GM12878 (cell line): Measurements from ENCODE around the gene CAV1. TPM values are rescaled to one million over a fixed set of nuclear protein-coding genes. Genes with fewer than 3 reads are reported as not detected.

Source experiments
- ATAC-seq: fragments of 200-7000 bp; cut with Tn5 transposase; 3 replicates; pipeline ENCODE4 v1.9.1; 2020; ENCODE audit warnings: mild to moderate bottlenecking, moderate library complexity
- BruUV-seq: library from RNA; stranded (reverse); fragments of 400-500 nt; replicated peaks from 2 replicates; lab custom pipeline; 2021; lab: Mats Ljungman, UMichigan
- CTCF ChIA-PET: fragments of 300-600 bp; sonication (Branson Sonifier 250); formaldehyde crosslinking; extraction: SDS; loops from one replicate; lab custom pipeline; 2021; ENCODE audit warnings: inconsistent platforms; lab: Yijun Ruan, JAX
- POLR2A ChIA-PET: fragments of 350-600 bp; formaldehyde crosslinking; extraction: SDS; loops from one replicate; lab custom pipeline; 2021; ENCODE audit warnings: inconsistent platforms; lab: Charles Lee
- RAD21 ChIA-PET: fragments of 300-600 bp; sonication (Branson Sonifier 250); formaldehyde crosslinking; loops from one replicate; lab custom pipeline; 2023; ENCODE audit warnings: antibody characterized with exemption; ENCODE audit not compliant: unreplicated experiment; lab: Charles Lee
- SMC1A ChIA-PET: fragments of 300-600 bp; sonication (Branson Sonifier 250); formaldehyde crosslinking; loops from one replicate; lab custom pipeline; 2023; ENCODE audit not compliant: unreplicated experiment, uncharacterized antibody; lab: Charles Lee
- DNase-seq: peaks from one replicate; pipeline ENCODE4 v3.0.0-alpha.2; 2011; ENCODE audit warnings: low read depth, low spot score
- FAIRE-seq: peaks from 3 replicates; lab custom pipeline; 2011; peaks lifted over from hg19 to GRCh38; lab: Jason Lieb, UNC
- H2AFZ ChIP-seq: 2 replicates; pipeline ENCODE4 v1.6.0; 2011; ENCODE audit warnings: low read depth, low read length, control low read depth; ENCODE audit not compliant: control insufficient read depth
- H3K27ac ChIP-seq: 2 replicates; pipeline ENCODE4 v1.5.1; 2011; ENCODE audit warnings: control low read depth; ENCODE audit not compliant: control insufficient read depth, insufficient read depth
- H3K27me3 ChIP-seq, 2 experiments: replicated peaks in 1 of 2; 2 replicates each; pipeline versions ENCODE4 v1.6.0 to v1.6.1; 2011; ENCODE audit warnings: low read length in 1 of 2; ENCODE audit not compliant: control insufficient read depth in 2 of 2, insufficient read depth in 2 of 2
- H3K36me3 ChIP-seq, 2 experiments: 2 replicates each; pipeline ENCODE4 v1.5.1; 2011; ENCODE audit warnings: low read length in 1 of 2; ENCODE audit not compliant: control insufficient read depth in 2 of 2, insufficient read depth in 2 of 2
- H3K4me1 ChIP-seq: 2 replicates; pipeline ENCODE4 v1.6.1; 2011; ENCODE audit warnings: mild to moderate bottlenecking, low read length, moderate library complexity, mixed read lengths; ENCODE audit not compliant: control insufficient read depth, insufficient read depth
- H3K4me2 ChIP-seq: 2 replicates; pipeline ENCODE4 v1.6.0; 2011; ENCODE audit warnings: control low read depth; ENCODE audit not compliant: control insufficient read depth, insufficient read depth
- H3K4me3 ChIP-seq: fragments of 200-600 bp; sonication (generic); 2 replicates; pipeline ENCODE4 v1.5.1; 2016
- H3K79me2 ChIP-seq: 2 replicates; pipeline ENCODE4 v1.6.0; 2011; ENCODE audit warnings: low read length; ENCODE audit not compliant: control insufficient read depth, insufficient read depth
- H3K9ac ChIP-seq: 2 replicates; pipeline ENCODE4 v1.8.0; 2011; ENCODE audit warnings: low read length, control low read depth, mixed read lengths; ENCODE audit not compliant: control insufficient read depth, insufficient read depth
- H3K9me3 ChIP-seq: replicated peaks from 3 replicates; pipeline ENCODE4 v1.5.1; 2011; ENCODE audit warnings: mild to moderate bottlenecking, low read length; ENCODE audit not compliant: control insufficient read depth, insufficient read depth
- H4K20me1 ChIP-seq: 2 replicates; pipeline ENCODE4 v1.6.0; 2011; ENCODE audit not compliant: control insufficient read depth, insufficient read depth
- ATF2 ChIP-seq: IDR thresholded peaks from 2 replicates; pipeline ENCODE4 v1.6.1; 2012; ENCODE audit warnings: low read length, inconsistent platforms
- CBFB ChIP-seq: IDR thresholded peaks from 2 replicates; pipeline ENCODE4 v1.6.1; 2016; ENCODE audit warnings: antibody characterized with exemption, low read depth
- IRF5 ChIP-seq: fragments of 450-650 bp; IDR thresholded peaks from 2 replicates; pipeline ENCODE4 v1.6.1; 2017; ENCODE audit warnings: borderline replicate concordance
- PKNOX1 ChIP-seq: fragments of 450-650 bp; IDR thresholded peaks from 2 replicates; pipeline ENCODE4 v1.6.1; 2016; ENCODE audit warnings: mild to moderate bottlenecking
- POU2F2 ChIP-seq: IDR thresholded peaks from 3 replicates; pipeline ENCODE4 v1.6.1; 2011; ENCODE audit warnings: low read depth, mild to moderate bottlenecking, low read length, borderline replicate concordance
- RELB ChIP-seq: fragments of 450-650 bp; IDR thresholded peaks from 2 replicates; pipeline ENCODE4 v1.6.1; 2017; ENCODE audit warnings: low read depth, mild to moderate bottlenecking, moderate library complexity
- SKIL ChIP-seq: fragments of 450-650 bp; IDR thresholded peaks from 2 replicates; pipeline ENCODE4 v1.6.1; 2017; ENCODE audit warnings: mild to moderate bottlenecking, low read depth, inconsistent platforms; ENCODE audit not compliant: poor library complexity, severe bottlenecking
- SMAD1 ChIP-seq: fragments of 450-650 bp; IDR thresholded peaks from 2 replicates; pipeline ENCODE4 v1.6.1; 2018; ENCODE audit warnings: mild to moderate bottlenecking, low read depth; ENCODE audit not compliant: partially characterized antibody
- USF1 ChIP-seq: IDR thresholded peaks from 2 replicates; pipeline ENCODE4 v1.6.1; 2011; ENCODE audit warnings: borderline replicate concordance, low read depth, mild to moderate bottlenecking, moderate library complexity, mixed read lengths, low read length; ENCODE audit not compliant: insufficient read depth; ENCODE audit errors: extremely low read length
- ZSCAN29 ChIP-seq: fragments of 450-650 bp; IDR thresholded peaks from 2 replicates; pipeline ENCODE4 v1.6.1; 2017; ENCODE audit warnings: mild to moderate bottlenecking, moderate library complexity
- WGBS: methylation state at CpG from one replicate; pipeline ENCODE4 v1.1.6; 2016; ENCODE audit warnings: low lambda C conversion rate; ENCODE audit not compliant: insufficient replicate concordance, insufficient coverage; ENCODE audit errors: missing lambda C conversion rate; 5-methylcytosine and 5-hydroxymethylcytosine counted together
- in situ Hi-C: fragments of 300-500 bp; cut with MboI; formaldehyde crosslinking; loops from 9 replicates; pipeline ENCODE4 v1.14.3; 2018; ENCODE audit warnings: mixed read lengths
- intact Hi-C: fragments of 100-400 bp; cut with micrococcal nuclease; formaldehyde crosslinking; loops from one replicate; pipeline ENCODE4 v1.14.2; 2022; ENCODE audit not compliant: unreplicated experiment
- polyA plus RNA-seq, 11 experiments: library from polyadenylated mRNA; depleted of rRNA in 4 of 11; unstranded in 6 of 11; stranded (reverse) in 5 of 11; fragments of >200 nt; fragmentation: Nextera tagmentation in 4 of 11; fragmentation: Illumina TruSeq in 1 of 11; extraction: Ambion mirVana in 4 of 11; extraction: Trizol in 1 of 11; gene quantifications; 1 replicate in 1 of 11; 2 replicates in 10 of 11; pipeline versions ENCODE4 v1.2.1 to v1.2.3, GENCODE V29; 2011 to 2016; ENCODE audit warnings: inconsistent platforms in 2 of 11, missing spikeins in 2 of 11, low read depth in 1 of 11
- total RNA-seq, 4 experiments: library from RNA; depleted of rRNA in 3 of 4; stranded (reverse); fragments of >200 nt in 3 of 4; fragmentation: Illumina TruSeq in 1 of 4; extraction: Trizol in 1 of 4; gene quantifications; 2 replicates each; pipeline versions ENCODE4 v1.2.1 to v1.2.3, GENCODE V29; 2013 to 2021
- TF ChIP-seq, protein P1 (sequence below), 3 experiments: IDR thresholded peaks in 2 of 3; conservative IDR thresholded peaks in 1 of 3; 2 replicates each; pipeline ENCODE4 v1.5.1; 2011; ENCODE audit warnings: low read depth in 3 of 3, low read length in 3 of 3, mild to moderate bottlenecking in 3 of 3, control low read depth in 2 of 3, moderate library complexity in 2 of 3, inconsistent platforms in 1 of 3, mixed read lengths in 1 of 3; ENCODE audit not compliant: control insufficient read depth in 2 of 3, insufficient read depth in 1 of 3; ENCODE audit errors: extremely low read depth in 1 of 3

The CAV1 gene
- total and polyA plus RNA-seq, 10 of the 15 experiments (the other 5 are each of a cell fraction or from before 2014, with no cell fraction given) = 0.45 to 26.5 (median 2.0) TPM

DNA sequence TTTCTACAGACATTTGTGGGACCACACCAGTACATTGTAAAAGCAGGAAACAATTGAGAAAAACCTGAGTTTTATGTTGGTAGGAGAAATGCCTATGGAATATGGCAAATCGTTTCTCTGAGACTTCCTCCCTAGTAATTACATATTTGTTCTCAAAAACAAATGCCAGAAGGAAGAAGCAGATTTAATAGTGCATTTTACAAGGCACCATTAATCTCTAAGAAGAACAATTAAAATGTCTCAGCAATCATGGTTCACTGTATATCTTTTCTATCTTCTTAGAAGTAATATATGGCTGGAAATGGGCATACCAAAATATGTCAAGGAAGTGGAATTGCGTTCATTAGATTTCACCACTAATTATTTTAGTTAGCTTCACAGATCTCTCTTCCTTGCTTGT lies 13.3 kb downstream of the CAV1 start (continued):
- TF ChIP-seq ATF2 = no peak

DNA sequence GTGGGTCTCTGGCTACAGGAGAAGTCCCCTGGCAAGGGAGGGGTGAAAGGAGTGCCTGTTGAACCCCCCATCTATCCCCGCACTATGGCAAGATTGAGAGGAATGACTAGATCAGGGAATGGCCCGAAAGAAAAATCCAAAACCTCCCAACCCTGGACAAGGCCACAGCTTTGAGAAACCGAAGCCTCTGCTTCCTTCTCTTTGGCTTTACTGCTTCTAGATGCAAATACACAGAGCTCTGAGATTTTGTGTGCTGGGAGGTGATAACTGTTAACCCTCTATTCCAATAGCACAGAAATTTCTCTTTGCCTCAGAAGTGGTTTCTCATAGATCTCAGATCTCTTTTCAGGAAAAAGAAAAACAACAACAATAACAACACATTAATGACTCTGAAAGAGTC lies 15.0 kb downstream of the CAV1 start:
- no peak for DNase-seq
- intact Hi-C loops = no loop called here
- SMC1A ChIA-PET = no interaction called here
- no peak overlapping the region for H3K4me2 ChIP-seq
- H3K4me3 ChIP-seq = no peak overlapping the region
- CTCF ChIA-PET = no interaction called here
- 69% methylated on average over 3 of the region's 3 CpGs for WGBS
- no peak for FAIRE-seq
- in situ Hi-C loops = no loop called here
- H3K9me3 ChIP-seq = peaks cover 1% of the 10 kb centered on the region; the same call in 2 of the 3 replicates
- no TSS peak for BruUV-seq
- RAD21 ChIA-PET = no interaction called here
- ATAC-seq = no peak
- H4K20me1 ChIP-seq = no peaks in the 10 kb centered on the region
- POLR2A ChIA-PET = no interaction called here
- no peak overlapping the region for H3K27ac ChIP-seq
- H3K79me2 ChIP-seq = no peaks in the 10 kb centered on the region
- no peaks in the 10 kb centered on the region; a peak in 1 of 4 replicates for H3K27me3 ChIP-seq
- H3K9ac ChIP-seq = no peak overlapping the region
- 0 out of 2 replicates have a peak, but pooled peaks cover 4% of the 10 kb centered on the region for H3K4me1 ChIP-seq
- H2AFZ ChIP-seq = no peak overlapping the region
- no peaks in the 10 kb centered on the region for H3K36me3 ChIP-seq
- no peak for TF ChIP-seq IRF5
- no peak for TF ChIP-seq CBFB
- no peak for TF ChIP-seq SKIL
- no peak for TF ChIP-seq ZSCAN29
- TF ChIP-seq PKNOX1 = no peak
- no peak for TF ChIP-seq POU2F2
- no peak for TF ChIP-seq RELB
- TF ChIP-seq USF1 = no peak
- TF ChIP-seq, protein P1, sequence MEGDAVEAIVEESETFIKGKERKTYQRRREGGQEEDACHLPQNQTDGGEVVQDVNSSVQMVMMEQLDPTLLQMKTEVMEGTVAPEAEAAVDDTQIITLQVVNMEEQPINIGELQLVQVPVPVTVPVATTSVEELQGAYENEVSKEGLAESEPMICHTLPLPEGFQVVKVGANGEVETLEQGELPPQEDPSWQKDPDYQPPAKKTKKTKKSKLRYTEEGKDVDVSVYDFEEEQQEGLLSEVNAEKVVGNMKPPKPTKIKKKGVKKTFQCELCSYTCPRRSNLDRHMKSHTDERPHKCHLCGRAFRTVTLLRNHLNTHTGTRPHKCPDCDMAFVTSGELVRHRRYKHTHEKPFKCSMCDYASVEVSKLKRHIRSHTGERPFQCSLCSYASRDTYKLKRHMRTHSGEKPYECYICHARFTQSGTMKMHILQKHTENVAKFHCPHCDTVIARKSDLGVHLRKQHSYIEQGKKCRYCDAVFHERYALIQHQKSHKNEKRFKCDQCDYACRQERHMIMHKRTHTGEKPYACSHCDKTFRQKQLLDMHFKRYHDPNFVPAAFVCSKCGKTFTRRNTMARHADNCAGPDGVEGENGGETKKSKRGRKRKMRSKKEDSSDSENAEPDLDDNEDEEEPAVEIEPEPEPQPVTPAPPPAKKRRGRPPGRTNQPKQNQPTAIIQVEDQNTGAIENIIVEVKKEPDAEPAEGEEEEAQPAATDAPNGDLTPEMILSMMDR (IDR thresholded peaks at IDR 0.05 in 2 of 3, conservative IDR thresholded peaks at IDR 0.05 in 1 of 3; ENCODE audit: control insufficient read depth in 2 of 3, extremely low read depth in 1 of 3, insufficient read depth in 1 of 3, low read depth in 3 of 3, low read length in 3 of 3) = no peak
- no peak for TF ChIP-seq SMAD1
